Measurements from ENCODE around the gene CD55.

Gene CD55

DNA sequence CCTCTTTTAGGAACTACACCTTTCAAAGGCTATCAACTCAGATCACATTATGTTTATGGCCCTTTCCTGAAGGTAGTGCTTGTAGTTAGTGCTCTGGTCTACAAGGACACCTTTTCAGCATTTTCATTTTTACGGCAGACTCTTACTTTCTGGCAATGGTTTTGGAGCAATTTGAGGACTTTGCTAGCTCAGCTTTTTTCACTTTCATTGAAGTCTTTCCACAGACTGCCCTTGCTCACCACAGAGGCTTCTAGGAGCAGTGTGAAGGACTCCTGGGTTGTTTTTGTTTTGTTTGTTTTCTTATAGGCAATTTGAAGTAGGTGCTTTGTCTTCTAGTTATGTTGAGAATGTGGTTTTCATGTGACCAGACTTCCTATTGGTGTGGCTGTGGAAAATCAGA, 43.1 kb downstream of the CD55 start:
- no peak for DNase-seq

DNA sequence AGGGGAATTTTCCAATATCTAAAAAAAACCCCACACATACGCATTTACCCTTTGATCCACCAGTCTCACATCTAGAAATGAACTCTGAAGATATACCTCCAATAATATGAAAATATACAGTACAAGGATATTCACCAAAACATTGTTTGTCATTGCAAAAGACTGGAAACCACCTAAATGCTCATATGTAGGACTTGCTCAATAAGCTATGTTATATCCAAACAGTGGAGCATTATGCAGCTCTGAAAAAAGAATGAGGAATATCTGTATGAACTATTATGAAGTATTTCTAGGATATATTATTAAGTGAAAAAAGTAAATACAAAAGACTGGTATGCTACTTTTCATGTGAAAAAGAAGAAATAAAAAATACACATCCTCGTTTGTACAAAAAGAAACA, 43.6 kb downstream of the CD55 start:
- DNase-seq, result no peak

DNA sequence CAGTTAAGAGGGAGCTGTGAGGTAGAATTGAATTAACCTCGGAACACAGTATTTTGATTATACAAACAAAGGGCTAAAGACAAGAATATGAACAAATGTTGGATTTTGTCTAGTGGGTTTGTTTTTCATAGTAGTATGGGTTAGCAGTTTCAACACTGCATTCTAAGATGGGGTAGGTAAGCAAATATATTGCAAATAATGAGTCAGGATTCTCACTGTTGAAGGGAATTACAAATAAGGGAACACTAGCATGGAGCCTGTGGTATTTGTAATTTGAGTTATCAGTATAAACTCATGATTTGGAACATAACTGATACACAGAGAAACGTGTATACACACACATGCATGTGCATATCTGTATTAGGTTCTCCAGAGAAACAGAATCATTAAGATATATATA, 44.5 kb downstream of the CD55 start:
- DNase-seq, result no peak

DNA sequence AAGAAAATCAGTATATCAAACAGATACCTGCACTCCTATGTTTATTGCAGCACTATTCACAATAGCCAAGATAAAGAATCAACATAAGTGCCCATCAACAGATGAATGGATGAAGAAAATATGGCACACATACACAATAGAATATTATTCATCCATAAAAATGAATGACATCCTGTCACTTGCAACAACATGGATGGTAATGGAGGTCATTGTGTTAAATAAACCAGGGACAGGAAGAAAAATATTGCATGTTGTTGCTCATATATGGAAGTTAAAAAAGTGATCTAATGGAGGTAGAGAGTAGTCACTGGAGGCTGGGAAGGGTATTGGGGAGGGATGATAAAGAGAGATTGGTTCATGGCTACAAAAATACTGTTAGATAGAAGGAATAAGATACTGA, 67.2 kb downstream of the CD55 start:
- DNase-seq, result no peak

DNA sequence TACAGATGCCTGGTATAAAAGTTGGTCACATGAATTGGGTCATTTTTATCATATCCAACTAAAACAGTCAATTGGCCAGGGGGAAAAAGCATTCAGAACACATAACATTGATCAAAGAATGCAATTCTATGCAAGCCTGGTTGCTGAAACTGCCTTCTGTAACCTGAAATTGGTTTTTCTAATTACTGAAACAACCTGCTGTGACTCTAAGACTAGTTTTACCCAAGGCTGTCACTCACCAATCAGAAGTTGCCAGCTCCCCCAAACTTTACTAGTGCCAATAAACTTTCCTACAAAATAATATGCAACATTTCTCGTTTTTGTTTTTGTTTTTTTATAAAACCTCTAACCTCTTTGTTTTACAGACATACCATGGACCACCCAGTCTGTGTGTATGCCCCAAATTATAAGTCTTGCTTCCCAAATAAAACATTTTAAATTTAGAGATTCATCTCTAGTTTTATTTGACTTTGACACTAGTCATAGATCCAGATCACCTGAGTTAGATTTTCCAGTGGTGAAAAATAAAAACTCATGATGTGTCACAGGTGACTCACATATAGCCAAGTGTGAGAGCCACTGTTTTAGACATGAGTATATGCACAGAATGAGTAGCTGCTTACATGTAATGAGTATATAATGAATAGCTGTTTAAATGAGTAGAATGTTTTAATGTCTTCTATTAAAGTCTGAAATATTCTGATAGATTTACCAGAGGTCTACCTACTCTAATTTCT, 68.4 kb downstream of the CD55 start:
- no peak for DNase-seq

DNA sequence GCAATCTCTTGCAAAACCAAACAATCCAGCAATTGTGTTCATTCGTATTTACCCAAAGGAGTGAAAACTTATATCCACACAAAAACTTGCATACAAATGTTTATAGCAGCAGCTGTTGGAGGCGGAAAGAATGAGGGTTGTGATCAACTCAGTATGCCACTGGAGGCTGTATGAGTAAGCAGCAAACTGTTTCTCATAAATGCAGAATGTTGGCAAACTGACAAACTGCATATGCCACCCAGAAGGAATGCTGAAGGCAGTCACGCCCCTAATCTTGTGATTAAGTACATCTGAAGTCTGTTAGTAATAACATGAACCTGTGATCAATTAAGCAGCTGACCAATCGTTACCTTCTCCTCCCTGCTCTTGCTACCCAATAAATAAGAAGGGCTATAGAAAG, 72.1 kb downstream of the CD55 start:
- no peak for DNase-seq

DNA sequence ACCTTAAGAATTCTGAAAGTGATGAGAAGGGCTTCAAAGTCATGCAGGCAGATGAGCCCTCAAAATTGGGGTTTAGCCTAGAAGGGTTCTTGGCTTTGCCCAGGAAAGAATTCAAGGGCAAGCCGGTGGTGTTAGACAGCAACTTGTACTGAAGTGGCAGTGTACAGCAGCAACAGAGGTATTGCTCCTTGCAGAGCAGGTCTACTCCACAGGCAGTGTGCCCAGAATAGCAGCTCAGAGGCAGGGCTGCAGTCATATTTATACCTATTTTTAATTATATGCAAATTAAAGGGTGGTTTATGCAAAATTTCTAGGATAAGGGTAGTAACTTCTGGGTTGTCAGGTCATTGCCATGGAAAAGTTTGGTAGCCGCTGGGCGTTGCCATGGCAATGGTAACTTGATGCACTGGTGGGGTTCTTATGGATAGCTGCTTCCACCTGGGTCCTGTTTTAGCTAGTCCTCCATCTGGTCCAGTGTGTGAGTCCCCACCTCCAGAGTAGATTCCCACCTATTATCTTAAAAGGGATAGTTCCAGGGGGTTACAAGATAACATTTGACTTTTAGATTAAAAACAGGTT, 74.8 kb downstream of the CD55 start:
- DNase-seq, result no peak

DNA sequence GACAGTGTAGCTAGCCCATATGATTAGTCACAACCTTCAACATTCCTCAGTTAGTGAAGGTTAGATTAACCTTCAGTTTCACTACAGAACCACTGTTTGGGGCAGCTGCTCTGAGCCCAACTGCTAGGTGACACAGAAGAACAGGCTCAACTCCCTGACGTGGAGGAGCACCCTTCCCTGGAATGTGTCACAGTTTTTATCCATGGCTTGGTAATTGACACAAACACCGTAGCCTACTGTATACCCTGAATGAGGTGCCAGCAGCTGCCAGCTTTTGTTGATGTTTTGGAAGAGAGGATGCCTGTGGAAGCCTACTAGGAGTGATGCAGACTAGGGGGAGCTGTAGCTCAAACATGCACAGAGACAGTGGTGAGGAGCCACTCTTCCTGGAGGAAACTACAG, 76.0 kb downstream of the CD55 start:
- no peak for DNase-seq

DNA sequence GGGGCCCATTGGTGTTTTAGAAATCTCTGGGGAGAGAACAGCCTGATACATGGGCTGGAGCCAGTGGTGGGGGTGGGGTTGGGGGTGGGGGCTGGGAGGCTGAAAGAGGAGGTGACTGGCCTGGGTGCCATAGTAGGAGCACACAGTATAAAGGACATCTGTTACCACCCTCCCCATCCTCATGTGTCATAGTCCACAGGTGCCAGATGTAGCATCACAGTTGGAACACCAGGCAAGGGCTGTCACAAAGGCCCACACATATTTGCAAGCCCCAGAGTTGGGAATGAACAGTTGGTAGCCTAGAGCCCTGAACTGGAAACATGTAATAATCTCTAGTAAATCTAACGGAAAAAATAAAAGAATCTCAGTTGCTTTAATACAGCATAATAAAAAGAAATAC, 77.5 kb downstream of the CD55 start:
- no peak for DNase-seq

DNA sequence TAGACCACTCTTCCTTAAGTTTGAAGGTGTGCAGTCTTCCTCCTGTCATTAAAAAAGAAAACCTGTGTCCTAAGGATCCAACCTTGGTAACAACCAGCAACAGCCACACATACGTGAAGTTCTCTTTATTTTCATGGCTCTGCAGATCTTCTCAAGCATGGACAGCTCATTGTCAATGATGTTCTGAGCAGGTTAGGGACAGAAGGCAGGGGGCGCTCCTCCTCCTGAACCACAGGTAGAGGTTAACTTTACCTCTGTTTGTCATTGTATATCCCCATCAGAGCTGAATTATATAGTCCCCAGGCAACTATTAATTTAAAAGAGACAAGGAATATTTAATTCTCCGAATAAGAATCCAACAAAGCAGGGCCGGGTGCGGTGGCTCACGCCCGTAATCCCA, 80.1 kb downstream of the CD55 start:
- no peak for DNase-seq

DNA sequence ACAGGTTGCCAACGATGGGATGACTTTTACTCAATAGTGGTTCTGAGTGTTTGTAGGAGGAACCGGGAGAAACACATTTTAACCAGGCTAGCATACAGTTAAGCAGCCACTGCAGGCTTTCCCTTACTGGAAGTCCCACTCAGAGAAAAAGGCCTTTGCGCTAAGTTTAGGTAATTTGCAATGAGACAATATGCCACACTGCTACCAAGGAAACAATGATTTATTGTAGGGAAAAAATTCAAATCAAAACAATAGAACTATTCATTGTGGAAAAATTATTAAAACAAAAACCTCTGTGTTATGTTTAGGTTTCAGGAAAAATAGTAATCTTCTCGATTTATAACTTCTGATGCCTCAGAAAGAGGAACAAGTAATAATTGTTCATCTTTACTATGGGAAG, 81.3 kb downstream of the CD55 start:
- DNase-seq, result no peak

DNA sequence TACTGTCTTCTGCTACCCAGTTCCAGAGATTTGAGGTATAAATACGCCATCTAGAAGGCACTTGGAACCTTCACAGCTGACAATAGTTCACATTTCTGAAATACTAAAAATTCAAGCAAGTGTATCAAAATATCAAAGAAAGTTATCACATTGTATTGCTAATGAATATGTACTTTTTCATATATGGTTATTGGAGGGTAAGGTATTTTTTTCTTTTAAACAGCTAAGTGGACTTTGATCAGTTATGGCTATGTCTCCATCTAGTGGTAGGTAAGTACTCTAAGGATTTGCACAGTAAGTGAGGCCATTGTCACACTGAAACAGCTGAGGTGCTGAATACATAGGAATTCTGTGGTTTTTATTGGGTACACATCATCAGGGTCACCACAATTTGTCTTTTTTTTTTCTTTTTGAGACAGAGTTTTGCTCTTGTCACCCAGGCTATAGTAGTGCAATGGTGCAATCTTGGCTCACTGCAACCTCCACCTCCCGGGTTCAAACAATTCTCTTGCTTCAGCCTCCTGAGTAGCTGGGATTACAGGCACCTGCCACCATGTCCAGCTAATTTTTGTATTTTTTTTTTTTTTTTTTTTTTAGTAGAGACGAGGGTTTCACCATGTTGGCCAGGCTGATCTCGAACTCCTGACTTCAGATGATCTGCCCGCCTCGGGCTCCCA, 83.5 kb downstream of the CD55 start:
- no peak for DNase-seq

DNA sequence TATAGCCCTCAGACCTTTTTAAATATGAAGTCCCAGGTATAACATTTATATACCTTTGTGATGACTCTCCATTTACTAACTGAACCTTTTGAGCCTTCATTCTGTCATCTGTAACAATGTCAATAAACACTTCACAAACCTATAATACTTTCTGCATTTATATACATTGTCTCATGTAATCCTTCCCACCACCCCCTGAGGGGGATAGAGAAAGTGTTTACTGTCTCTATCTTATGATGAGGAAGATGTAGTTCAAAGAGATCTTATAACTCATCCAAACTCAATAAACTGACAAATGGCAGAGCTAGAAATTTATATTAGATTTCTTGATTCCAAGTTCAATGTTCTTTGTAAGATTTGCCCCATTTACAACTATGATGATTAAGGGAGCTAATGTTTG, 84.3 kb downstream of the CD55 start:
- no peak for DNase-seq

DNA sequence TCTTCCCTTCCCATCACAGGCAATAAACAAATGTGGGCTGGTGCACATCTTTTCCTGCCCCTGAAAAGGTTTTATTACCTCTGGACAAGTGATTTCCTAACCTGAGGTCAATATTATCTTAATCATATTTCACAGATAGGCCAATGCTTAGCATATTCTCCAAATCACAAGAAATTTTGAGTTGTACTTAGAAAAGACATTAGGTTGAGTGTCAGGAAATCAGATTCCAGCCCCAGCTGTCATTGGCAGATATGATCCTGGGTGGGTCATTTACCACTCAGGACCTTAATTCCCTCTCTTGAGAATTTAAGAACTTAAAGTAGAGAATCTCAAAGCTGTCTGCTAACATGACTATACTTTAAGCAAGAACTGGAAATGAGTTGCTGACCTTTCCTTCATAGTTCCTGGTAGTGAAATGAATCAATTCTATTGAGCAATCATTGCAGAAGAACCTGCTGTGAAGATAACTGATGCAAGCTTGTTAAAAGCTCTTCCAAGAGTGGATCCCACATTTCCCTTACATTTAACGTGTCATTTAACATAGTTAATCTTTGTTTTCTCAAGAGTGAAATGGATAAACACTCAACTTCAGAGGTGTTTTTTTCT, 86.3 kb downstream of the CD55 start:
- no peak for DNase-seq

All from left hindlimb (tissue), 1 donor.